Fibroblast of lung (primary cell): Measurements from ENCODE around the gene INSC. TPM values are rescaled to one million over a fixed set of nuclear protein-coding genes. Genes with fewer than 3 reads are reported as not detected.

ENCODE experiments used
- DNase-seq, 2 donors: peaks; one replicate each; pipeline versions ENCODE4 v3.0.0 to v3.0.0-alpha.2; 2010; ENCODE audit warnings: low read depth in 2 of 2
- H2AFZ ChIP-seq: 2 replicates; pipeline ENCODE4 v1.5.1; 2012; ENCODE audit warnings: low read length, control low read depth, inconsistent platforms
- H3K27ac ChIP-seq: 2 replicates; pipeline ENCODE4 v1.5.1; 2011; ENCODE audit warnings: low read length, control low read depth; ENCODE audit not compliant: insufficient read depth
- H3K27me3 ChIP-seq: 2 replicates; pipeline ENCODE4 v1.5.1; 2011; ENCODE audit warnings: mild to moderate bottlenecking, low read length; ENCODE audit not compliant: control insufficient read depth, insufficient read depth
- H3K36me3 ChIP-seq: 2 replicates; pipeline ENCODE4 v1.5.1; 2011; ENCODE audit warnings: low read length; ENCODE audit not compliant: control insufficient read depth, insufficient read depth
- H3K4me1 ChIP-seq: 2 replicates; pipeline ENCODE4 v1.5.1; 2011; ENCODE audit warnings: low read length; ENCODE audit not compliant: control insufficient read depth, insufficient read depth; ENCODE audit errors: extremely low read depth
- H3K4me2 ChIP-seq: 2 replicates; pipeline ENCODE4 v1.5.1; 2011; ENCODE audit warnings: low read length, control low read depth; ENCODE audit not compliant: insufficient read depth; ENCODE audit errors: extremely low read depth
- H3K4me3 ChIP-seq, 4 experiments: fragments of 200-600 bp in 1 of 4; sonication (generic) in 1 of 4; replicated peaks in 1 of 4; 2 replicates each; pipeline ENCODE4 v1.5.1; 2011 to 2016; ENCODE audit warnings: low read length in 4 of 4, low read depth in 3 of 4, mild to moderate bottlenecking in 3 of 4, control low read depth in 2 of 4, inconsistent platforms in 1 of 4, mixed read lengths in 1 of 4; ENCODE audit not compliant: insufficient read depth in 1 of 4; ENCODE audit errors: control extremely low read depth in 1 of 4
- H3K79me2 ChIP-seq: 2 replicates; pipeline ENCODE4 v1.5.1; 2012; ENCODE audit warnings: mild to moderate bottlenecking, low read length, inconsistent platforms; ENCODE audit not compliant: control insufficient read depth, insufficient read depth
- H3K9ac ChIP-seq: 2 replicates; pipeline ENCODE4 v1.5.1; 2011; ENCODE audit warnings: mild to moderate bottlenecking, low read length, control low read depth; ENCODE audit not compliant: insufficient read depth
- H3K9me3 ChIP-seq: 2 replicates; pipeline ENCODE4 v1.5.1; 2012; ENCODE audit warnings: low read depth, low read length; ENCODE audit not compliant: control insufficient read depth, insufficient read depth
- H4K20me1 ChIP-seq: 2 replicates; pipeline ENCODE4 v1.5.1; 2011; ENCODE audit warnings: low read length; ENCODE audit not compliant: control insufficient read depth, insufficient read depth; ENCODE audit errors: extremely low read depth
- CTCF ChIP-seq, 2 donors: IDR thresholded peaks in 1 of 2; conservative IDR thresholded peaks in 1 of 2; 1 replicate in 1 of 2; 2 replicates in 1 of 2; pipeline ENCODE4 v1.5.1; 2011 to 2012; ENCODE audit warnings: low read length in 2 of 2, control low read depth in 1 of 2, inconsistent platforms in 1 of 2, low read depth in 1 of 2, mild to moderate bottlenecking in 1 of 2
- EZH2 ChIP-seq: IDR thresholded peaks from 2 replicates; pipeline ENCODE4 v1.5.1; 2012; ENCODE audit warnings: low read length, control low read depth, mild to moderate bottlenecking; ENCODE audit errors: missing control alignments
- polyA plus RNA-seq, 2 donors: library from polyadenylated mRNA; depleted of rRNA in 1 of 2; stranded (reverse) in 1 of 2; unstranded in 1 of 2; fragments of >200 nt; gene quantifications; 2 replicates each; pipeline ENCODE4 v1.2.1, GENCODE V29; 2011 to 2012; ENCODE audit warnings: missing spikeins in 1 of 2
- total RNA-seq: library from RNA; depleted of rRNA; stranded (reverse); fragments of >200 nt; gene quantifications from 2 replicates; pipeline ENCODE4 v1.2.1, GENCODE V29; 2014

The INSC gene
- total and polyA plus RNA-seq, 2 donors (not counting 1 experiment from before 2014, with no cell fraction given) = 0.90 to 8.3 TPM

DNA sequence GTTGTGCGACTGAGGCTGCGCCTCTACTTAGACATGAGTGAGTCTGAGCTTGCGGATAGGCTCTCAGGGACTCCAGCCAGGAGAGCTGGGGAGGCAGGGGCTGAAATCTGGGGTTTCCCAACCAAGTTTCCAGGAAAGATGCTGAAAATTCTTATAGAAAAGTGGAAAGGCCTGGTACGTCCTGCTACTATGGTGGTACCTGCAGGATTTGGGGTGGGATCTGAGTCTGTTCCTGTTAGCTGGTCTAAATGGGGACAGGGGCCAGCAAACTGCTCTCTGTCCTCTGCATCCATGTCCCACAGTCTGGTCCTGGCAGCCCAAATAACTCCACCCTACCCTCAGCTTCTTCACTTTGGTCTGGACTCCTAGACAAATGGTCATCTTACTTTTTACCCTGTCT is 86.9 kb downstream of the INSC start:
- Histone ChIP-seq H3K9me3 (no peaks in the 10 kb centered on the region), H3K36me3 (no peaks in the 10 kb centered on the region), H3K27ac (no peak overlapping the region), H2AFZ (no peak overlapping the region), H3K4me1 (no peaks in the 10 kb centered on the region), H3K79me2 (no peaks in the 10 kb centered on the region), H3K9ac (no peak overlapping the region), H3K4me2 (no peak overlapping the region), H3K27me3 (no peaks in the 10 kb centered on the region), H4K20me1 (no peaks in the 10 kb centered on the region), H3K4me3 (no peak overlapping the region)
- TF ChIP-seq CTCF (conservative IDR thresholded peaks at IDR 0.05 in 1 of 2, IDR thresholded peaks at IDR 0.05 in 1 of 2; ENCODE audit: low read depth in 1 of 2, low read length in 2 of 2) (no peak), EZH2 (no peak)
- DNase-seq = no peak

GRCh38 chr11:15202626-15203025 is 87.9 kb downstream of the INSC start:
- no peaks in the 10 kb centered on the region for H3K27me3 ChIP-seq
- TF ChIP-seq CTCF (conservative IDR thresholded peaks at IDR 0.05 in 1 of 2, IDR thresholded peaks at IDR 0.05 in 1 of 2; ENCODE audit: low read depth in 1 of 2, low read length in 2 of 2) (no peak), EZH2 (no peak)
- no peaks in the 10 kb centered on the region for H3K9me3 ChIP-seq
- H3K36me3 ChIP-seq = no peaks in the 10 kb centered on the region
- no peak for DNase-seq
- no peak overlapping the region for H3K4me2 ChIP-seq
- H3K79me2 ChIP-seq = no peaks in the 10 kb centered on the region
- no peak overlapping the region for H3K9ac ChIP-seq
- H2AFZ ChIP-seq = no peak overlapping the region
- no peak overlapping the region for H3K4me3 ChIP-seq
- H3K4me1 ChIP-seq = no peaks in the 10 kb centered on the region
- H3K27ac ChIP-seq = no peak overlapping the region
- no peaks in the 10 kb centered on the region for H4K20me1 ChIP-seq

GRCh38 chr11:15204711-15205110 is 90.0 kb downstream of the INSC start:
- no peak overlapping the region for H3K4me2 ChIP-seq
- no peaks in the 10 kb centered on the region for H4K20me1 ChIP-seq
- no peak overlapping the region for H2AFZ ChIP-seq
- no peaks in the 10 kb centered on the region for H3K27me3 ChIP-seq
- no peak overlapping the region for H3K27ac ChIP-seq
- no peak overlapping the region for H3K9ac ChIP-seq
- no peaks in the 10 kb centered on the region for H3K9me3 ChIP-seq
- DNase-seq = no peak
- H3K4me3 ChIP-seq = no peak overlapping the region
- no peaks in the 10 kb centered on the region for H3K36me3 ChIP-seq
- H3K4me1 ChIP-seq = no peaks in the 10 kb centered on the region
- TF ChIP-seq CTCF (conservative IDR thresholded peaks at IDR 0.05 in 1 of 2, IDR thresholded peaks at IDR 0.05 in 1 of 2; ENCODE audit: low read depth in 1 of 2, low read length in 2 of 2) = no peak
- TF ChIP-seq EZH2 = no peak
- H3K79me2 ChIP-seq = no peaks in the 10 kb centered on the region
